GM18909 (cell line): Measurements from ENCODE around the gene PTPRN2.
A peak's percentile ranks its signal among the peaks of the same experiment; 100 is the strongest.

Source experiments
- ATAC-seq: cut with Tn5 transposase; IDR thresholded peaks from one replicate; pipeline ENCODE4 v1.9.1; 2021; ENCODE audit warnings: mild to moderate bottlenecking; ENCODE audit not compliant: unreplicated experiment, poor library complexity

The PTPRN2 gene

DNA sequence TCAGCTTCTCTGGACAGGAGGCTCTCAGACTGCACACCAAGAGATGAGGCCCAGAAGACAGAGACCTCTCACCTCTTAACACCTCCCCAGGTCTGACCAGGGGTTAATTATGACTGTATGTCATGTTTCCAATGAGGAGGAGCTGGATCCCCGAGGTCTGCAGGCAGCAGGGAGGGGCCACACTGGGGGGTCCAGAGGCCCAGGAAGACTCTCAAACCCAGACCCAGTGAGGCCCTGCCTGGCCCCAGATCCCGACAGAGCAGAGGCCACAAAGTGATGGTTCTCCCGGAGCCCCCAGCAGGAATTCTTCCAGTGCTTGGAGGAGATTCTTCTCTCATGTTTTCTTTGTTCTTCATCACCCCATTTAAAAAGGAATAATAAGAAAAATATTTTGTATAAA lies 28.8 kb downstream of the PTPRN2 start:
- no peak for ATAC-seq

DNA sequence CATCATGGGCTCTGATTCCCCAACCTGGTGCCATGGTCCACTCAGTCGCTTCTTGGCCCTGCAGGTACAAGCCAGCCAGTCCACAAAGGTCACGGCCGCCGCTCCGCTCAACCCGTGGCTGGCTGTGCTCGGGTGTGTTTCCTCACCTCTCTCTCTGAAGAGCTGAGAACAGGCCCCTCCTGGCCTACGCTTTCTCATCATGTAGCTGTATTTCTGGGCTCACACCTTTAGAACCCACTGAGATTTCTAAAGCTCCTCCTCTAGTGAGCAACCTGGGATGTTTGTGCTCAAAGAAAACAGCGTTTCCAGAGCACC lies 30.2 kb downstream of the PTPRN2 start:
- ATAC-seq: no peak

DNA sequence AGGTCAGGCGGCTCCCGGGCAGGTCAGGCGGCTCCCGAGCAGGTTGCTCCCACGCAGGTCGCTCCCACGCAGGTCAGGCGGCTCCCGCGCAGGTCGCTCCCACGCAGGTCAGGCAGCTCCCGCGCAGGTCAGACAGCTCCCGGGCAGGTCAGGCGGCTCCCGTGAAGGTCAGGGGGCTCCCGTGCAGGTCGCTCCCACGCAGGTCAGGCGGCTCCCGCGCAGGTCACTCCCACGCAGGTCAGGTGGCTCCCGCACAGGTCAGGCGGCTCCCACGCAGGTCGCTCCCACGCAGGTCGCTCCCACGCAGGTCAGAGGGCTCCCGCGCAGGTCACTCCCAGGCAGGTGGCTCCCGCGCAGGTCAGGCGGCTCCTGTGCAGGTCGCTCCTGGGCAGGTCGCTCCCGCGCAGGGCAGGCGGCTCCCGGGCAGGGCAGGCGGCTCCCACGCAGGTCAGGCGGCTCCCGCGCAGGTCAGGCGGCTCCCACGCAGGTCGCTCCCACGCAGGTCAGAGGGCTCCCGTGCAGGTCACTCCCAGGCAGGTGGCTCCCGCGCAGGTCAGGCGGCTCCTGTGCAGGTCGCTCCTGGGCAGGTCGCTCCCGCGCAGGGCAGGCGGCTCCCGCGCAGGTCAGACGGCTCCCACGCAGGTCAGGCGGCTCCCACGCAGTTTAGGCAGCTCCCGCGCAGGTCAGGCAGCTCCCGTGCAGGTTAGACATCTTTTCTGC lies 30.7 kb downstream of the PTPRN2 start:
- ATAC-seq: no peak

DNA sequence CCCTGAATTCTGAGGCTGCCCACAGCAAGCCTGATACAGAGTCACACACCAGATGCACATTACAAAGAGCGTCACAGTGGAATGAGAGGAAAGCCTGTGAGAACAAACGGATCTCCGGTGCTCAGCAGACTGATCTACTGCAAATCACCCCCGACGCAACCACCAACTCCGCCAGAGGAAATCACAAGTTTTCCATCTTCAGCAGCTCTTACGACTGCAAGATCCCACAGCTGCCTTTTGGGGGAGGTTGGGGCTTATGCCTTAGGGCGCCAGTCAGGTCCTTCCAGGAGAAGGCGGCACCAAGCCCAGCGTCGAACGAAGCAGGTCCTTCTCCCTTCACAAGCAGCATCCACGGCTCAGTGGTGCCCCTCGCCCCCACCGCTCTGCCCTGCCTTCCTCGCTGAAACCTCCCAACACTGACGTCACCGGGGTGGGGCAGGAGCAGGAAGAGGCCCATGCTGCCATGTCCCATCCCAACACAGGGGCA lies 32.5 kb downstream of the PTPRN2 start:
- no peak for ATAC-seq

DNA sequence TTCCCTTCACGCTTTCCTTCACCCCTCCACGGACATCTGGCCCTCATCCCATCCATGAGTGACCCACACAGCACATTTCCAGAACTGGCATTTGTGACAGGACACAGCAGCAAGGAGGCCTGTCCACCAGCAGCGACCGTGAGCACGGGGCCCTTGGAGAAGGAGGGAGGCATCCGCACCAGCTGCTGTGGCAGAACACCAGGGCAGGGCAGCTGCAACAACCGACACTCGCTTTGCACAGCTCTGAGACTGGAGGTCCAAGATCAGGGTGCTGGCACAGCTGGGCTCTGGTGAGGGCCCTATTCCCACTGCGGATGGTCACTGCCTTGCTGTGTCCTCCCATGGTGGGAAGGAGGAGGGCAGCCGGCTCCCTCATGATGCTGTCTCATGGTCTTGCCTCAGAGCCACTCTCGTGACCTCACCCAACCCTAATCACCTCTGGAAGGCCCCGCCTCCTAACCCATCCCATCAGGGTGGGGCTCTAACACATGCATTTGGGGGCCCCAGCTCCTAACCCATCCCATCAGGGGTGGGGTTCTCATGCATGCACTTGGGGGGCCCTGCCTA lies 36.7 kb downstream of the PTPRN2 start:
- ATAC-seq: no peak

DNA sequence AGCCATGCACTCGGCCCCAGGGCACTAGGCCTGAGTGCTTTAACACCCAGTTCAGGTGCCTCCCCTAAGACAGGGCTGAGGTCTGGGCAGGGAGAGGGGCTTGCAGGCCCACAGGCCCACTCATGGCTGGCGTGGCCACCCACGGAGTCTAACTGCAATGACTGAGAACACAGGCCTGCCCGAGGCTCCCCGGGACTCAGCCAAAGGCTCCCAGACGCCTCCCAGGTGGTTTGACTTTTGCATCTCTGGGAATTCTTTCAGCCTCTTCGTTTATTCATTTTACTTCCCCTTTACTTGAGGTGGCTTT lies 37.3 kb downstream of the PTPRN2 start:
- no peak for ATAC-seq

DNA sequence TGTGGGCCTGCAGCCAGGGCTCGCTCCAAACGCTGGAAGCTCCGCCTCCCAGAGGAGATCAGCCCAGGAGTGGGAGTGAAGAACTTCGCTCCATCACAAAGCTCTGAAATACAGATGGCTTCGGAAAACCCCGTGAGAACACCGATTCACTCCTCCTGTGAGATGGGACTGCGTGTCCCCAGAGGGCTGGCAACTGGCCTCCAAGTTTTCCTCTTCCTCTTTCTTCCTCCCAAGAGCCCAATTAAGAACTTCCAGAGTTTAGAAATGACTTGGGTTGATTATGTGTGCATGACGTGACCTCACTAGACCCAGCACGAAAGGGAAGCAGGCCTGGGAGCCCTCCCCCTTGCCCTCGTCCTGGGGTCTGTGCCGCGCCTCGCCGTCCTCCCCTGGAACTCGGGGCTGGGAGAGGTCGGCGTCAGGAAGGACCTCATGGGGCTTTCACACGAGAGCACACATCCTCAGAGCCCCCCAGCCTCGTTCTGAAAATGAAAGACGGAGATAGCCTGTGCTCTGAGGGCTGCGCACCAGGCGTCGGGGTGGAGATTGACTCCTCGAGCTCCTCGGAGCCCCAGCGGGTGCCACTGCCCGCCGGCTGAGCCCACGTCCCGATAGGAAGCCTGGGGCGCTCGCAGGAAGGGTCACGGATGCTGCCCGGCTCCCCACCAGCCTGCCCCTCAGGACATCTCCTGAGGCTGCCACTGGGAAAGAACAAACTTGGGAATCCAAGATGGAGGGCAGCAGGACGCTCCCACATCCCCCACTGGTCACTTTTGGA lies 37.8 kb downstream of the PTPRN2 start:
- no peak for ATAC-seq

DNA sequence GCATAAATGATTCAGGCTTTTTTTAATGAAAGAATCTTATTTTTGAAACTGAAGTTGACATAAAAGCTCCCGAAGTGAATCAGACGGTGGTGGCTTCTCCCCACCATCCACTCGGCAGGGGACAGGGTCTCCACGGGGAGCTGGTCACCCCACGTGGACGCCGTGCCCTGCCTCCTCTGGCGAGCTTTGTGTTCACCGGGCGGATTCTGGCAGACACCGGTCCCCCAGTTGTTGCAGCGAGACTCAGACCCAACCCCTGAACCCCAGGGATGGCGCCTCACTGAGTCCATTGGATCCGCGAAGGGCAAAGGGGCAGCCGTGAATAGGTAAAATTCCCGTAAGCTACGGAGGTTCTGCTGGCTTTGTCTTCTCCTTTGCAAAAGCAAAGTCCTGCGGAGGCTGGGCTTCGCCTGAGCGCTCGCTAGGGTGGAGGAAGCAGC lies 38.4 kb downstream of the PTPRN2 start:
- ATAC-seq: no peak

DNA sequence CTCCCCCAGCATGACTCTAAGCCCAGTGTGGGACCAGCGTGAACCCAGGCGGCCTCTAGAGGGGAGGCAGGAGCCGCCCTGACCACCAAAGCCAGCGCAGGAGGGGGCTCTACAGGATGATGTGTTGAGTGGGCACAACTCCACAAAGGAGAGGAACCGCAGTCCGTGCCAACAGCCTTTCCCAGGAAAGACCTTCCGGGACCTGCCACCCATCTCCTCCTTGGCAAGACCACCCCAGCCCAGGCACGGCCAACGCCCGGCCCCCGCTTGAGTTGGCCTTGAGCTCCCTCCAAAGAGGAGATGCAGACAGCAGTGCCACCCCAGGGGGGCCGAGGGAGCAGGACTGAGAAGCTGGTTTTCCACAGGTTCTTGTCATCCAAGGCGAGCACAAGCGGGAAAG lies 38.9 kb downstream of the PTPRN2 start:
- ATAC-seq: no peak

DNA sequence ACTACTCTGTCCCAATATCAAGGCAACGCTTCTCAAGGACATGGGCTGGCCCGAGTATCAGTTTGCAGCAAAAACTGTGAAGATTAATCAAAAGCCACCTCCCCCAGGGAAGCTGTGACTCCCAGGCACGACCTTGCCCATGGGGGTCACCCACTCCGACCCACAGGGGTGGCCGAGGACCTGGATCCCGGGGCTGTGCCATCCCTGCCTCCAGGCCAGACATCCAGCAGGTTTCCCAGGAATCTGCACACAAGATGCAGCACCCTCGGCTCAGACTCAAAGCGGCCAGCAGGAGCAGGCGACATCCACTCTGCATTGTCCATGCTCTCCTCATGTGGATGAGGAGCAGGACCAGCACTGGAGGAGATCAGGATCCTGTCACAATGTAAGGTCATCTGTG lies 39.8 kb downstream of the PTPRN2 start:
- ATAC-seq: no peak

DNA sequence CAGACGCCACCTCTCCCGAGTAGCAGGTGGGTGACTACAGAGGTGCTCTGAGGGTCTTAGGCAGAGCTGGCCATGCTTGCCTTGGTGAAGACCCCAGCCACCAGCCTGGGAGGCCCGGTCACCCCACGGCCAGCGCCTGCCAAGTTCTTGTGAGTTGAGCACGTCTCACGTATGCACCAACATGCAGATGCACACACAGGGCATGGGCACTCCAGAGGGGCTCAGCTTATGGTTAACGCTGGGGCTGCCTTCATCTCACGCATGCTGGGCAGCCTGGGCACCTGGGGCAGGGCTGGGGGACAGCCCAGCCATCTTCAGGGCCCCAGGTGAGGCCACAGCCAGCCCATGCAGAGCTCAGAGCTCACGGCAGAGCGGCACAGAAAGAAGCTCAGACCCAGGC lies 41.0 kb downstream of the PTPRN2 start:
- no peak for ATAC-seq

DNA sequence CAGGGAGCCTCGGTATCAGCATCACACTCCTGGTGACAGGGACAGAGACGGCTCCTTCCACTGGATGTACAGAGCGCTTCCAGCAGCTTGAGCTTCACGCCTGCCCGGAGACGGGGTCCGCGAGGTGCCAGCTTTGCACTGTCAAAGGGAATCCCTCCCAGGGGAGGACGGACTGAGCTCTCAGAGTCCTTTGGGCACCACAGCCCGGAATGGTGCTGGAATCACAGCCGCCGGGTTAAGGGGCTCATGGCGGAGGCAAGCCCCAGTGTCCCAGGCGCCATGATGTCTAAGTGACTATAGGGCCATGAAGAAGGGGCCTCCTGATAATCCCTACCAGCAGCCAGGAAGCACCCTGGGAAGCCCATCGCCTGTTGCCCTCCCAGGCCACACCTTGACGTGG lies 41.4 kb downstream of the PTPRN2 start:
- no peak for ATAC-seq

DNA sequence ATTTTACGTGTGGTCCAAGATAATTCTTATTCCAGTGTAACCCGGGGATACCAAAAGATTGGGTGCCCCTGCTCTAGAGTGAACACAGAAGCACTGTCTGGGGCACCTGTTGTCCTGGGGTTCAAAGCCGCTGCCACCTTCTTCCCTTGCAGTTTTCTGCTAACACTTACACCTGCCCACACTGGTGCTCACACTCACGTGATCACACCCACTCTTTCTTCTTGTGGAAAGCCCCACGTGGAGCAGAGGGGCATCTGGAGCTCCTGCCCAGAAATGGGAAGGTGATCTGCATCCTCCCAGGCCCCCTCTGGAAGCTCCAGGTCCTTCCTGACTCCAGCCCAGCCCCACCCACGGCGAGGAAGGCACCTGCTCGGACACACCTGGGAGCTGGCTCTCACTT lies 42.9 kb downstream of the PTPRN2 start:
- ATAC-seq: no peak

DNA sequence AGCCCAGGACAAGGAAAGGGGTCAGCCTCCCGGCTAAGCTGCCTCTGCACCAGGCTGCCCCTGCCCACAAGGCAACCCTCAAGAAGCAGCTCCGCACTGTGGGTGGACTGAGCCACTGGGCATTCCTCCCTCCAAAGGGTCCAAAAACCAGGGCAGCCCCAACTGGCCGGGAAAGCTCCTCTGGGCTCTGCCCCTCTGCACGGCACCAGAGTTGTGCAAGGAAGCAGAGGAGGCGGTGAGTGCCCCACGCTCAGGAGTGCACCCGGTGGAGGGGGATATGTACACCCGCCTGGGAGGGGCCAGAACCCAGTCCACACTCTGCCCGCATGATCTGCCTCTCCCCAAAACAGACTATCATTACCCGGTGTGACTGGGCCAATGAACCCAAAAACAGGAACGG lies 43.8 kb downstream of the PTPRN2 start:
- ATAC-seq: no peak

DNA sequence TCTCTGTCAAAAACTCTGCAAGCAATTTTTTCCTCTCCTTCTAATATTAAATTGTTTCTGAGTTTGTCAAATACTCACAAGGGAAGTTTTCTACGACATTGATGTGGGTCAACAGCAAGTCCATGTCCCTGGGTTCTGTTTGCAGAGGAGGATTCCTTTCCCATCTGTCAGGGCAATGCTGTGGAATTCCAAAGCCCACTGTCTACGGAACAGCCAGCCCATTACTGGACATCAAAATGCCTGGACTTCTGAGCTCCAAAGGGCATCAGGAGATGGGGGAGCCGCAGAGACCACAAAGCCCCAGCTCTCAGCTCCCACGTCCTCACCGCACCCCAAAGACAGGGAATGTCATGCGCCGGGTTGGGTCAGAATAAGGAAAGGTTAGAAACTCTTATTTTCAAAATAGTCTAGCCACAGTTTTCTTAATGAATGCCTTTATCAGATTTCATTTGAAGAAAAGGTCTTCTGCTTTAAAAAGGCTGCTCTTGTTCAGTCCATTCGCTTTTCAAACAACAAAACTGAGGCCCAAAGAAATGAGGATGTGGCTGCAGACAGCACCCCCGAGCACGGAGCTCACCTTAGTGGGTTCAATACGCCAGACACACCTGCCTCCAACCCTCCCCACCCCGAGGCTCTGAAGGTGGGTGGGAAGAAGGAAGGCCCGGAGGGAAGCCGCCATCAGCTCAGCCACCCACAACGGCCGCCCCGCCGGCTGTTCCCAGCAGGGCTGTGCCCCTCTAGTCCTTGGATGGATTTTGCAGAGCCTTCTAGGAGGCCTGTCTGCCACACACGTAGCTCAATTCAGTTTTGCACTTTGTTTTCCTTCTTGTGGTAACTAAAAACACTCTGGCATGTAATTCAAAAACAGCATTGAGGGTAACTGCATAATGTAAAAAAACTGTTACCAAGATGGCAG lies 44.7 kb downstream of the PTPRN2 start:
- ATAC-seq: no peak

DNA sequence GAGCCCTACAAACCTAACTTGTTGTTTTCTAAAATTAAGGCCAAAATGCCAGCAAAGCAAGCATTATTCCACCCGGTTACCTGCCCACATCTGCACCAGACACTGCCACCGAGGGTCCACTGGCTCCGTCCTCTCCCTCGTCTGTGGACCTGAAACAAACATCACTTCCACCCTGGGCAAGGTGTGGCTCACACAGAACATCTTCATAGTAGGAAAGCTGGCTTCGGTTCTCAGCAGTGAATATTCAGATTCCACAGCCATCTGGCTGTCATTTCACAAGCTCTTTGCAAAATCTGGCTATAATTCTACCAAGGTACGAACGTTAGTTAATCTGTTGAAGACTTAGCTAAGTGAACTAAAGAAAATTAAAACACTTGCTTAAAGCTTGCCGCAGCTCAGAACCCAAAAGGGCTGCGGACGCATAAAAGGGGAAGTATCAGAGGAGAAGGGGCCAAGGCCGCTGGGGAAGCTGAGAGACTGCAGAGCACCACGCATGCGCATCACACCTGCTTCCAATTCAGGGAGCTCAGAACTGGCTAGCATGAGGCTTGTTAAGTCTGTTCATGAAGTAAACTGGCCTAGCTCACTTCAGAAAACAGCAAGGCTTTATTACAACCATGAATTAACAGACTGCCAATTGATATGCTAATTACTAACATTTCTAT lies 46.1 kb downstream of the PTPRN2 start:
- ATAC-seq: peak; percentile 86

DNA sequence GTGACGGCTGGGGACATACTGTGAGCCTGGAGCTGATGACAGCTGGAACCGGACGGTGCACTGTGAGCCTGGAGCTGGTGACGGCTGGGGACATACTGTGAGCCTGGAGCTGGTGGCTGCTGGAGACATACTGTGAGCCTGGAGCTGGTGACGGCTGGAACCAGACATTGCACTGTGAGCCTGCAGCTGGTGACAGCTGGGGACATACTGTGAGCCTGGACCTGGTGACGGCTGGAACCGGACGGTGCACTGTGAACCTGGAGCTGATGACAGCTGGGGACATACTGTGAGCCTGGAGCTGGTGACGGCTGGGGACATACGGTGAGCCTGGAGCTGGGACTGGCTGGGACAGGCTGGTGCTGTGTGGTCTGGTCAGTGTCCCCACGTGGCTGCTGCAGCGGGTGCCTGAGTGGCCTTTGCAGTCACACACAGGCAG lies 47.9 kb downstream of the PTPRN2 start:
- no peak for ATAC-seq

DNA sequence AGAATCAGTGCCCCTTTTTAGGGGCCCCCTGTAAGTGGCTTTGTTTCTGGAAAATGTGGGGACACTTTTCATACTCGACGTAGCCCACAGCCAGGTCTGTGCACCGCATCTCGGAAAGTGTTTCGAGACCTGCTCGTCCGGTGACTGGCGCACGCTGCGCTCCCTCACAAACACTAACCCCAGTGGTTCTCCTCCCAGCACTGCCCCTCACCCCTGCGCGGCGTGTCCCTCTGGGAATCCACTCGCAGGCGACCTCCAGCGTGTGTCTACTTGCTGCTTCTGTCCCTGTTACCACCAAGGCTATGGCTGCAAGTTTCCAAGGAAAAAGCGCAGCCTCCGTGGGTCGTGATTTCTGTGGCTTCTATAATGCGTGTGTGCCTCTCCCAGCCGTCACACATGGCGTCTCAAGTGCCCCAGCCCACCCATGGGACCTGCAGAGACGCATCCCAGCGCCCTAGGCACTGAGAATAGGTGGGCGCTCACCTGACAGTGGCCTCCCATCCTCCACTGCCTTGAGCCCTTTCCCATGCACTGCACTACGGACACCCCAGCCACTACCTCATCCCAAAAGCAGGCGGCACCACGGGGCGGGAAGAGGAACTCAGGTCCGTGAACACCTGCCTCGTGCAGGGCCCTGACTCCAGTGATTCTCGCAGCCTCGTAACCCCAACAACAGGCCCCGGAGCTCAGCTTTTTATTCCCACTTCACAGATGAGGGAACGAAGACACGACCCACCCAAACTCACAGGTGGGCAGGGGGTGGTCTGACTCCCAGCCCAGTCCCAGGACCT lies 49.3 kb downstream of the PTPRN2 start:
- no peak for ATAC-seq

DNA sequence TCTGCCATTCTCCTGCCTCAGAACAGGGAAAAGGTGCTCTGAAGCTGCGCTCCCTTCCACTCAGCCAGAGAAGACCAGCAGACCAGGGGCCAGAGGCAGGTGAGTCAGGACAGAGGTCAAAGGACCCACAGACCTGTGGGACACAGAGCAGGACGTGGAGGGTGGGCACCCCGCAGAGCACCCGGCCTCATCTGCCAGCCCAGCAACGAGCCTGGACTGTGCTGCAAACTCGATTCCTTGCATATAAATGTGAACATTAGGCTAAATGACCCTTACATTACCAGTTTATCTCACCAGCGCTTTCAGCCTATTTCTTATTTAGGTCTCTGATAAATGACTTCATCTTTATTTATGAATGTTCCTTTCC lies 50.1 kb downstream of the PTPRN2 start:
- ATAC-seq: no peak
